NCI-H187 treated with DMSO at 0.1 percent for 48 hours (cell line): ENCODE data around the gene HDGF.
A peak's percentile ranks its signal among the peaks of the same experiment; 100 is the strongest.

Experiments
- DNase-seq: peaks from one replicate; lab custom pipeline; 2025; lab: John Stamatoyannopoulos, UW

HDGF gene

GRCh38 chr1:156725683-156726280, 25.7 kb downstream of the HDGF start:
- DNase-seq = peak; percentile 68

- no peak for DNase-seq
These were observed 29.9 kb downstream of the HDGF start for GRCh38 chr1:156721535-156721934.

DNA sequence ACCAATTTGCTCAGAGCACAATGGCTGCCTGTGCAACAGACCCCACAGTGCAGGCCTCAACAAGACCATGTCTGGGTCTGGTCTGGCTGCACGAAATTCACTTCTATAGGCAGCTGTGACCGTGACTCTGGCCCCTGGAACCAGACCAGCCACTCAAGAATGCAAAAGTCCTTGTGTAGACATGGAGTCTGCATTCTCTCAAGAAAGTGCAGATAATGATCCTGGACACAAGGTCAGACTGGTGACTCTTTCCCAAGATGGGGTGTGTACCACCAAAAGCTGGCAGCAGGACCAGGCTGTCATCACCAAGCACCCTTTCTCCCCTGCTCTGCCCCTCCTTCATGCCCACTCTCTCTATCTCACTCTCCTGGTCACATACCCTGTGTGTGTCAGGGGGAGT, 30.3 kb downstream of the HDGF start:
- no peak for DNase-seq

- DNase-seq = no peak
These were observed 34.1 kb downstream of the HDGF start for GRCh38 chr1:156717351-156717750.

GRCh38 chr1:156714830-156715229, 36.6 kb downstream of the HDGF start:
- no peak for DNase-seq

GRCh38 chr1:156712626-156713025, 38.8 kb downstream of the HDGF start:
- no peak for DNase-seq

- DNase-seq = no peak
These were observed 40.3 kb downstream of the HDGF start for GRCh38 chr1:156711011-156711817.

DNA sequence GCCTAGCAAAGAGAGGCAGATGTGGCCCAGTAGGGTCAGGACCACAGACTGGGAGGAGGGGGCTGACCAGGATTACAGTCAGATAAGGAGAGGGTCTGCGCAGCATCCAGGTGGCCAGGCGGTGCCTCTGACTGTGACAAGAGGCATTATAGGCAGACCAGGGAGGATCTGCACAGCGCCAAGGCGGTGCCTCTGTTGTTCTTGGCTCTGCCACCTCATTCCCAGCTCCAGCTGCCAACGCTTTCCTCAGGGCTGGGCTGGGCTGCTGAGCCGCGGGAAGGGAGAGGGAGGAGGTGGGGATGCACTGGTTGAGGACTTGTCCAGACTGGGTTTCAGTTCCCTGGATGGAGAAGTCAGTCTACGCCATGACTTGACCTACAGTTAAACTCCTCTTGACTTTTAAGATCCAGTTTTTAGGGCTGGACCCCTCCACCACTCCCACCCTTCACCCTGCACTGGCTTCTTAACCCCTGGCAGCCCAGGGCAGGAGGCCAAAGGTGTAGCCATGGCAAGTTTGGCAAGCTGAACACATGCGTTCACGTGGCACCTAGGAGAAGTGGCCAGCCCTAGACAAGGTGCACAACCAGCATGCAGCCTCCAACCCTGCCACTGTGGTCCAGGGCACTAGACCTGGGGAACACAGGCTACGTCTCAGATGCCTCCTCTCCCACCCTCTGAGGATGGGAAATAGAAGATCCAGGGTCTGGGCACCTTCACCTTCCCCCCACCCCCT, 41.6 kb downstream of the HDGF start:
- DNase-seq = no peak

GRCh38 chr1:156709031-156709430, 42.4 kb downstream of the HDGF start:
- DNase-seq = no peak

GRCh38 chr1:156708218-156708661, 43.2 kb downstream of the HDGF start:
- DNase-seq = no peak

- no peak for DNase-seq
These were observed 43.9 kb downstream of the HDGF start for GRCh38 chr1:156707417-156708217.

DNA sequence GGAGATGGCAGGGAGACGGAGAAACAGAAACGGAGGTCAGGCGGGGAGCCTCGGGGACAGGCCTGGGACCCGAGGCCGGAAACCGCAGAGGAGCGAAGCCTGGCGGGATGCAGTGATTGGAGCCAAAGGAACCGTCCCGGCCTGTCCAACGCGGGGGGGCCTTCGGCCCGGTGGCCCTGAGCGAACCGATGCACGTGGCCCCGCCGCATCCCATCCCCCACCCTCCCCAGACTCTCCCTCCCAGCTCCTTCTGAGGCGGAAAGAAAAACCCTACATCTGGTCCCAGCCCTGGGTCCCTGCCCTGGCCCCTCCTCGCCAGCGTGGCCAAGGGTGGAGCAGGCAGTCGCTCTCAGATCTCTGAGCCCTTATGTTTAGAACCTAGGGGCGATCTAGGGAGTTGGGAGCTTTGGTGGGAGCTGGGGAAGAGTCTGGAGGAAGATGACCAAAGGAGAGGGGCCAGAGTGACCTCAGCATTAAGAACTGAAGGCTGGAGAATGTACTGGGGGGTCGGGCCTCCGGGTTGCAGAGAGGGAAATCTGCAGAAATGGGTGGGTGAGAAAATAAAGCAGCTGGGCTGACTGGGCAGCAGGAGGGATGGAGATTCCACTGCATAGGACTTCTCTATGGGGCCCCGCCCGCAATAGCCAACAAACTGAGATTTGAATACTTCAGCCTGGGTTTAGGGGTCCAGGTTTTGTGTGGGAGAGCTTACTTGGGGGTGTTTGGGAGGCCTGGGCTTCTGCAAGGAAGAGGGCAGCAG, 44.6 kb downstream of the HDGF start:
- DNase-seq = no peak

DNA sequence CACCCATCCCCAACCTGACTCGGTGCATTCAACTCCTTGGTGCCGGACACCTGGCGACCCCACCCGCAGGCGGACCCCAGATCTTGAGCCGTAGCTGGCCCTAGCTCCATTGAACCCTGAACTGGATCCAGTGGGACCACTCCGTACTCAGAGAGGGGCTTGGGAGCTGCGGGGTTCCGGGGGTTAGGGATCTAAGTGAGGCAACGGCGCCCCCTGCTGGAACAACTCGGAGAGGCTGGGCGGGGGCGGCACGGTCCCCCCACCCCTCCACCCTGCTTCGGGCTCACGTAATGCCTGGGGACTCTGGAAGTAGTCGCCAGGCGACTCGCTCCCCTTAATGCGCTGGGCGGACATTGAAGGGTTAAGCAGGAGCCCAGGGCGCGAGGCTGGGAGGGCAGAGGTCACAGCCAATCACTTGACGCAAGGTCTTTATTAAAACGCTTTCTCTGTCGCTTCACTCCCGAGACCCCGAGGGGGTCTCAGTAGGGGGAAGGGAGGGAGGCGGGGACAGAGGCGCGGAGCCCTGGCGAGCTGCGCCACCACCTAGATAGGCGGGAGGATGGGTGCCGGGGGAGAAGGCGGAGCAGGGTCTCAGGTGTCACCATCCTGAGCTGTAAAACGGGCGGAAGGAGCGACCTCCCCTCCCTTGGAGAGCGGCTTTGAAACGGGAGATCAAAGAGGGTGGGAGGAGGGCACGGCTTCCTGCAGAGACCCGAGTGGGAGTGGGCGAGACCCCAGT, 45.4 kb downstream of the HDGF start:
- DNase-seq = peak; percentile 74

DNA sequence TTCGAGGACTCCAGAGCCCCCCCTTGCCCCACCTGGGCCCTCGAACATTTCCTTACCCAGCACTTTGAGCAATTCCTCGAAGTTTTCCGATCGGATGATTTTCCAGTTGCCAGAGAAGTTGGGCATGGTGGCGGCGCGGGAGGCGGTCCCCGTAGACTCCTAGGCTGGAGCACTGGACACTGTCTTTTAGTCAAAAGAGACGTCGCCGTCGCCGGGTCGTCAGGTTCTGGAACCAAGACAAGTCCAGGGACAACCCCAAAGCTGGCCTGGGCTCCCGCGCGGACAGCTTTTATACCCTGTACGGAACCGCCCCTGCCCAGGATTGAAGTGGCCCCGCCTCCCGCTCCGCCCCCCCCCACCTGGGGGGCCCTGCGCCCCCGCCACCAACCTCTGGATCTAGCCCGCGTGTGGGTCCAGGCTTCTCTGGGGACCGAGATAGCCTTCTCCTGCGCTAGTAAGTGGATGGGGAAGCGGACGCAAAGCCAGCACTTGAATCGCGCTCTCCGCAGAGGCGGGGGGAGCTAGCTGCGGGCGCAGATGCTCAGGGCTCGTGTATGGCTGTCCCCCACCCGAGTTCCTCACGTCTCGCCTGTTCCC, 46.1 kb downstream of the HDGF start, which contains the start of gene CRABP2:
Gene CRABP2, minus strand, starts transcription at position 263 of the 597 bp plus-strand sequence. Its CDS starts 137 bp downstream, at position 126.
- no peak for DNase-seq

DNA sequence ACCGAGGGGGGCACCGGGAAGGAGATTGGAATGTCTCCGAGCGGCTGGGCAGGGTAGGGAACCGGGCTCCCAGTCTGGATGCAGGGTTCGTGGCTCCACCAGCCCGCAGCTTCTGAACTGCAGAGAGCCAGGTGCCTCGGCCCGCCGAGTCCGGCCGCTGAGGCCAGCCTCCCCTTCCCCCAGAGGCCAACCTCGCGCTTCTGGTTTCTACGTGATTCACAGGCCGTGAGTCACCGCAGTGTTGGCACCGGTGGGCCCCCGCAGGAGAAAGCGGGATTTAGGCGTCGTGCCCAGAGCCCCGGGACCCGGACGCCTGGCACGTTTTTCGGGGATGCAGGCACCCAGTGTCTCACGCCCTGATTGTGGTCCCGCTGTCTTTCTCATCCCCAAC, 46.5 kb downstream of the HDGF start:
- no peak for DNase-seq

DNA sequence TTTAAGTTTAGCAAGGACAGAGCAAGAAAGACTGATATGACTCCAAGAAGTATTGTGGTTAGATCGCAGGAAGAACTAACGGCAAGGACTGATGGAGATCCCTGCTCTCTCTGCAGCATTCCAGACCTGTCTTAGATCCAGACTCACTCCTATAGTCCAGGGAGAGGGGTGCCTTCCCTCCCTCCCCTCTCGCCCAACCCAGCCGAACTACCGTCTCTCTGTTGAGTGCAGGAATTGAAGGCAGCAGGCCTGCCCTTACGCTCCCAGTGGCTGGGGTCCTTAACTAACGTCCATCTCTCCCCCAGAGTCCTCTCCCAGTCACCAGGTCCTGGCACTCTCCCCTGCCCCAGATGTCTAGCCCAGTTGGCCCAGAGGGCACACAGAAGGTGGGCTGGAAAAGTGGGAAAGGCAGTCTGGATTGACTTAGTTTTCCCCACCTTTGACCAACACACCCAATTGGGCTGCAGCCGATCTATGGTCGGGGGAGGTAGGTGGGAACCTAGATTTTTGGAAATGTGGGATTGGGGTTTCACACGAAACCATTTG, 47.2 kb downstream of the HDGF start:
- no peak for DNase-seq

DNA sequence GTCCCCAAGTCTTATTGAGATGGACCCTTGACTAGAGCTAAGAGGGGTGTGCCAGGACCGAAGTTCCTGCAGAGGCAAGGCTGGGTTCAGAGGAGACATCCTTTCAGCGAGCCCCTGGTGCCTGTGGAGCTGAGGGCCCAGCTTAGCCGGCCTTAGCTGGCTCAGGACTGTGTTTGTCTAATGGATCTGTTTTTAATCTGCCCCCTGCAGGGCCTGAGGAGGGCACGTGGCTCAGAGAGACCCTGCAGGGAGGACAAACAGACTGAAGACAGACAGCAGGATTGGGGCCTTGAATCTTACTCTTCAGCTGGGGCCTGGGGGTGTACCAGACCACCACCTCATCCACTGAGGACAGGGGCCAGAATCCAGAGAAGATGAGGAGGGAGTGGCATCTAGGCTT, 47.7 kb downstream of the HDGF start:
- no peak for DNase-seq

DNA sequence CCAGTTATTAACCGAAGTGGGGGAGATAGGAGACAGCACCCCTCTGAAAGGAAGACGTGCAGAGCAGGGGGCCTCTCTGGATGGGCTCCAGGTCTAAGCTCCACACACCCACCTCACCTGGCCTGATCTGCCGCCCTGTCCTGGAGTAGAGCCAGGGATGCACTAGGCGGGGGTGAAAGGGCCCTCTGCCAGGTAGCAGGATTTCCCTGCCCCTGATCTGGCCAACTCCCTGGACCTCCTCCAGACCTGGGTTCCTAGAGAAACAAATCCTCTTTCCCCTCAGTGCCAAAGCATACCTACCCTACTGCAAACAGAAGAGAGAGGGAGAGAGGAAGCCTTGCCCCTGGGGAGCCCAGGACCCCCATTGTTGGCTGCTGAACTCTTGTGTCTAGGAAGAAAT, 48.1 kb downstream of the HDGF start:
- DNase-seq = no peak

- no peak for DNase-seq
These were observed 50.5 kb downstream of the HDGF start for GRCh38 chr1:156700736-156701531.
